Body of pancreas (tissue), 4 donors: ENCODE data around the gene HBG2. TPM values are rescaled to one million over a fixed set of nuclear protein-coding genes. Genes with fewer than 3 reads are reported as not detected.
"Not testable (repeated sequence)": the region's sequence is repeated elsewhere in the genome, so short reads cannot be mapped to it uniquely, and the experiment has no call there.

Experiments
- ATAC-seq: fragments of 150-250 bp; one replicate; pipeline ENCODE4 v1.9.1; 2016
- DNase-seq, 4 donors: peaks; one replicate each; pipeline ENCODE4 v3.0.0-alpha.2; 2019
- H3K27ac ChIP-seq, 4 donors: fragments of 200-600 bp; sonication (generic); 1 replicate in 3 of 4; 2 replicates in 1 of 4; pipeline versions ENCODE4 v1.5.1 to v1.6.1; 2016 to 2019; ENCODE audit warnings: mild to moderate bottlenecking in 1 of 4, mixed read lengths in 1 of 4, moderate library complexity in 1 of 4
- H3K27me3 ChIP-seq, 2 donors: fragments of 200-600 bp; sonication (generic); one replicate each; pipeline ENCODE4 v1.6.0; 2016; ENCODE audit warnings: mild to moderate bottlenecking in 1 of 2
- H3K36me3 ChIP-seq, 2 donors: fragments of 200-600 bp; sonication (generic); replicated peaks in 1 of 2; 2 replicates each; pipeline ENCODE4 v1.5.1; 2016; ENCODE audit warnings: low read depth in 2 of 2; ENCODE audit not compliant: insufficient read depth in 1 of 2
- H3K4me1 ChIP-seq: fragments of 200-600 bp; sonication (generic); one replicate; pipeline ENCODE4 v1.6.0; 2016
- H3K4me3 ChIP-seq, 2 donors: fragments of 200-600 bp; sonication (generic); 1 replicate in 1 of 2; 2 replicates in 1 of 2; pipeline ENCODE4 v1.5.1; 2016 to 2019
- H3K9me3 ChIP-seq, 3 donors: fragments of 200-600 bp; sonication (generic); 1 replicate in 2 of 3; 2 replicates in 1 of 3; pipeline ENCODE4 v1.5.1; 2016
- POLR2A ChIP-seq, 3 donors: fragments of 450-650 bp; IDR thresholded peaks; one replicate each; pipeline ENCODE4 v1.6.1; 2016; ENCODE audit warnings: antibody characterized with exemption in 3 of 3, mild to moderate bottlenecking in 2 of 3
- WGBS, 2 donors: methylation state at CpG; one replicate each; pipeline ENCODE4 v1.1.5; 2017; 5-methylcytosine and 5-hydroxymethylcytosine counted together
- intact Hi-C: fragments of 100-400 bp; cut with DNase I; formaldehyde crosslinking; loops from one replicate; pipeline ENCODE4 v1.15.1; 2023
- total RNA-seq, 2 donors: library from RNA; depleted of rRNA; stranded (reverse); fragments of >200 nt; gene quantifications; one replicate each; pipeline ENCODE4 v1.1.0, GENCODE V29; 2016
- TF ChIP-seq, protein P1 (sequence below), 7 experiments: fragments of 450-650 bp in 4 of 7; fragments of 200-600 bp in 3 of 7; sonication (generic) in 3 of 7; IDR thresholded peaks; one replicate each; pipeline ENCODE4 v1.5.1; 2016 to 2019; ENCODE audit warnings: antibody characterized with exemption in 7 of 7

Gene HBG2
- total RNA-seq, 2 donors from 2014 or later, result not detected

DNA sequence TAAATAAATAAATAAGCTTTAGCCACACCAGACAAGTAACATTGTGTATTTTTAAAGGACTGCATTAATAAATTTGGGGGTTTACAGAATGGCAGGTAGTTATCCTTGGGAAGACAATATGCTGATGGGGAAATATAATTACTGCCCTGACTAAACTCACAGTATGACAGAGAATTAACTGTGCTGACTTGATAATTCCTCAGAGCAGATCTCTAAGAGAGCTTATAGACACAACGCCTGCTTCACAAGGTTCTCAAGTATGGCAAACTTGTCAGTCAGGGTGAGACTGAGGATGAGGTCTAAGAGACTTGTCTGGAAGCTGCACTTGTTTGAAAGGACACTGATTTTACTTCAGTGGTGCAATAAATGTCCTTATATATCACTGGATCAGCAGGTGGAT lies 43.9 kb upstream of the HBG2 start:
- WGBS, 2 donors, result 56 to 67% methylated on average over 1 of the region's 1 CpG
- intact Hi-C loops, result no loop called here
- Histone ChIP-seq H3K27me3 (no peaks in the 10 kb centered on the region), H3K27ac (no peak overlapping the region), H3K4me3 (no peak overlapping the region), H3K9me3 (no peaks in the 10 kb centered on the region), H3K36me3 (no peaks in the 10 kb centered on the region), H3K4me1 (no peaks in the 10 kb centered on the region)
- TF ChIP-seq, protein P1, sequence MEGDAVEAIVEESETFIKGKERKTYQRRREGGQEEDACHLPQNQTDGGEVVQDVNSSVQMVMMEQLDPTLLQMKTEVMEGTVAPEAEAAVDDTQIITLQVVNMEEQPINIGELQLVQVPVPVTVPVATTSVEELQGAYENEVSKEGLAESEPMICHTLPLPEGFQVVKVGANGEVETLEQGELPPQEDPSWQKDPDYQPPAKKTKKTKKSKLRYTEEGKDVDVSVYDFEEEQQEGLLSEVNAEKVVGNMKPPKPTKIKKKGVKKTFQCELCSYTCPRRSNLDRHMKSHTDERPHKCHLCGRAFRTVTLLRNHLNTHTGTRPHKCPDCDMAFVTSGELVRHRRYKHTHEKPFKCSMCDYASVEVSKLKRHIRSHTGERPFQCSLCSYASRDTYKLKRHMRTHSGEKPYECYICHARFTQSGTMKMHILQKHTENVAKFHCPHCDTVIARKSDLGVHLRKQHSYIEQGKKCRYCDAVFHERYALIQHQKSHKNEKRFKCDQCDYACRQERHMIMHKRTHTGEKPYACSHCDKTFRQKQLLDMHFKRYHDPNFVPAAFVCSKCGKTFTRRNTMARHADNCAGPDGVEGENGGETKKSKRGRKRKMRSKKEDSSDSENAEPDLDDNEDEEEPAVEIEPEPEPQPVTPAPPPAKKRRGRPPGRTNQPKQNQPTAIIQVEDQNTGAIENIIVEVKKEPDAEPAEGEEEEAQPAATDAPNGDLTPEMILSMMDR (IDR thresholded peaks at IDR 0.05), result no peak
- TF ChIP-seq POLR2A (IDR thresholded peaks at IDR 0.05), result no peak
- DNase-seq, result no peak
- no peak for ATAC-seq

DNA sequence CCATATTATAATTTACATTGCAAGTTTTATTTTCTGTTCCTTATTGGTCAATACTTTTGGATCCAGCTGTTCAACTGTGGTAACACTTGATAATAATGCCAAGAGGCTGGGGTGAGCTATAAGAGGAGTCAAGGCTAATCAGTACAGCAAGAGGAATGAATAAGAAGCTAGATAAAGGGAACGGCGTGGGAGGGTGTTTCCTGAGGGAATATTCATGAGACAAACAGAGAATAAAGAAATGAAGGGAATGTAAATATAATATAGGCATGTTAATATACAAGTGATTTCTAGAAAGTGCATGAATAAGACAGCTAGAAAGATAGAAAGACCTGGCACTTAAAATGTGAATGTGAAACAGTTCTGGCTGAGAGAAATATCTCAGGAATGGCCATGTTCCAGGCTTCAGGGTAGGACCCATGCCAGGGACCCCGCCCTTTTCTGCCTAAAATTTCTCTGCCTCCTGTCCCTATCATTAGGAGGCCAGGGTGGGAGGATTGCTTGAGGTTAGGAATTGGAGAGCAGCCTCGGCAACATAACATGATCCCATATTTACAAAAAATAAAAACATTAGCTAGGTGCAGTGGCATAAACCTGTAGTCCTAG lies 43.2 kb upstream of the HBG2 start:
- Histone ChIP-seq H3K36me3 (no peaks in the 10 kb centered on the region), H3K4me3 (no peak overlapping the region), H3K9me3 (no peaks in the 10 kb centered on the region), H3K4me1 (no peaks in the 10 kb centered on the region), H3K27me3 (no peaks in the 10 kb centered on the region), H3K27ac (no peak overlapping the region)
- WGBS, 2 donors, result 55 to 59% methylated on average over 4 of the region's 4 CpGs
- no peak for ATAC-seq
- DNase-seq, result no peak
- TF ChIP-seq POLR2A (IDR thresholded peaks at IDR 0.05), result no peak
- TF ChIP-seq, protein P1 (IDR thresholded peaks at IDR 0.05), result no peak
- intact Hi-C loops, result no loop called here

DNA sequence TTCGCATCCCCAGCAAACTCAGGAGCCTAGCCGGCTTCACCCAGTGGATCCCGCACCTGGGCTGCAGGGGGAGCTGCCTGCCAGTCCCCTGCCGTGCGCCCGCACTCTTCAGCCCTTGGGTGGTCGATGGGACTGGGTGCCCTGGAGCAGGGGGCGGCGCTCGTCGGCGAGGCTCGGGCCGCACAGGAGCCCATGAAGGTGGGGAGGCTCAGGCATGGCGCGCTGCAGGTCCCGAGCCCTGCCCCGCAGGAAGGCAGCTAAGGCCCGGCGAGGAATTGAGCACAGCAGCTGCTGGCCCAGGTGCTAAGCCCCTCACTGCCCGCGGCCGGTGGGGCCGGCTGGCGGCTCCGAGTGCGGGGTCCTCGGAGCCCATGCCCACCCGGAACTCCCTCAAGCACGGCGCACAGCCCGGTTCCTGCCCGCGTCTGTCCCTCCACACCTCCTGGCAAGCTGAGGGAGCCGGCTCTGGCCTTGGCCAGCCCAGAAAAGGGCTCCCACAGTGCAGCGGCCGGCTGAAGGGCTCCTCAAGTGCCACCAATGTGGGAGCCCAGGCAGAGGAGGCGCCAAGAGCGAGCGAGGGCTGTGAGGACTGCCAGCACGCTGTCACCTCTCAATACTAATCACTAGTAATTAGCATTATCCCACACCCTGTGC lies 39.9 kb upstream of the HBG2 start:
- not testable (repeated sequence) for DNase-seq

DNA sequence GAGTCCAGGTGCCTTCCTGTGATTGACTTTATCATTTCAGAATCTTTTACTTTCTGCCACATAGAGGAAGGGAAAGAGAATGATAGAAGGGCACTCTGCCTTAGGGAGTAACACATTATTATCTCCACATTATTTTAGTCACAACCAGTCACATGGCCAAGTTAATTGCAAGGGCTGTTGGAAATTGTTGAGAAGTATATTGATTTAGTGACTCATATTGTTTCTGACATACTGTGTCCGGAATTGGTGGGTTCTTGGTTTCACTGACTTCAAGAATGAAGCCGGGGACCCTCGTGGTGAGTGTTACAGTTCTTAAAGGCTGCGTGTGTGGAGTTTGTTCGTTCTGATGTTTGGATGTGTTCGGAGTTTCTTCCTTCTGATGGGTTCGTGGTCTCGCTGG lies 38.4 kb upstream of the HBG2 start:
- H3K36me3 ChIP-seq, result no peaks in the 10 kb centered on the region
- H3K4me3 ChIP-seq, result no peak overlapping the region
- ATAC-seq, result no peak
- DNase-seq, result no peak
- H3K9me3 ChIP-seq, result no peaks in the 10 kb centered on the region
- WGBS, 2 donors, result 86 to 87% methylated on average over 8 of the region's 8 CpGs
- TF ChIP-seq, protein P1 (IDR thresholded peaks at IDR 0.05), result no peak
- no peak for TF ChIP-seq POLR2A (IDR thresholded peaks at IDR 0.05)
- H3K27ac ChIP-seq, result no peak overlapping the region
- no peaks in the 10 kb centered on the region for H3K27me3 ChIP-seq
- H3K4me1 ChIP-seq, result no peaks in the 10 kb centered on the region
- intact Hi-C loops, result no loop called here

More for the DNA sequence above, 39.9 kb upstream of the HBG2 start:
- H3K9me3 ChIP-seq, H3K27ac ChIP-seq, H3K27me3 ChIP-seq, H3K4me1 ChIP-seq, H3K4me3 ChIP-seq, intact Hi-C loops, ATAC-seq, H3K36me3 ChIP-seq: not testable (repeated sequence)
- 85 to 91% methylated on average over 7 to 20 of the region's 41 CpGs for WGBS, 2 donors

DNA sequence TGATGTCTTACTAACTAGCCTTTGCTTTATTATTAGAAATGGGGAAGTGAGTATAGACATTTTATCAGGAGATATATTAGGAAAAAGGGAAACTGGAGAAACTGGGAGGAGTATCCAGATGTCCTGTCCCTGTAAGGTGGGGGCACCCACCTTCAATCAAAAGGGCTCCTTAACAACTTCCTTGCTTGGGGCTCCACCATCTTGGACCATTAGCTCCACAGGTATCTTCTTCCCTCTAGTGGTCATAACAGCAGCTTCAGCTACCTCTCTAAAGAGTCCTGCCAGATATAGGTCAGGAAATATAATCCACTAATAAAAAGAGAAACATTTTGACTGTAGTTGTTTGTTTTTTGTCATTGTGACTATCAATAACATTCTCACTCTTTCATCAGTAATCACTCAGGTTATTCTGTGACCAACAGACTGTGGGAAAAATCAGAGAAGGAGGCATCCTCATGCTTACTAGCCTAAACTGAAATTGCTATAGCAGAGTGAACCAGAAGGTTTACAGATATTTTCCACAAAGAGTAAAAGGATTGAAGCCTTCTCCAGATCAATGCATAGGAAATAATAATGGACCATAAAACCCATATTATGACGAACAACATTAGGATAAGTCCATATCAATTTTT lies 36.7 kb upstream of the HBG2 start:
- no peak for TF ChIP-seq POLR2A (IDR thresholded peaks at IDR 0.05)
- TF ChIP-seq, protein P1 (IDR thresholded peaks at IDR 0.05), result peak in 3 of 7 experiments; percentile 6 to 28 (median 15)
- H3K9me3 ChIP-seq, result no peaks in the 10 kb centered on the region

More for the DNA sequence above, 36.7 kb upstream of the HBG2 start:
- no peaks in the 10 kb centered on the region for H3K36me3 ChIP-seq
- no peak for ATAC-seq
- no peaks in the 10 kb centered on the region for H3K27me3 ChIP-seq
- H3K27ac ChIP-seq, result no peak overlapping the region
- H3K4me3 ChIP-seq, result no peak overlapping the region
- intact Hi-C loops, result no loop called here
- H3K4me1 ChIP-seq, result no peaks in the 10 kb centered on the region
- DNase-seq, result no peak
- 66 to 73% methylated on average over 1 of the region's 1 CpG for WGBS, 2 donors
